Measurements from ENCODE around the gene ATP10B. TPM values are rescaled to one million over a fixed set of nuclear protein-coding genes. Genes with fewer than 3 reads are reported as not detected.

The ATP10B gene
- total RNA-seq, 1 donor from 2014 or later, result not detected

DNA sequence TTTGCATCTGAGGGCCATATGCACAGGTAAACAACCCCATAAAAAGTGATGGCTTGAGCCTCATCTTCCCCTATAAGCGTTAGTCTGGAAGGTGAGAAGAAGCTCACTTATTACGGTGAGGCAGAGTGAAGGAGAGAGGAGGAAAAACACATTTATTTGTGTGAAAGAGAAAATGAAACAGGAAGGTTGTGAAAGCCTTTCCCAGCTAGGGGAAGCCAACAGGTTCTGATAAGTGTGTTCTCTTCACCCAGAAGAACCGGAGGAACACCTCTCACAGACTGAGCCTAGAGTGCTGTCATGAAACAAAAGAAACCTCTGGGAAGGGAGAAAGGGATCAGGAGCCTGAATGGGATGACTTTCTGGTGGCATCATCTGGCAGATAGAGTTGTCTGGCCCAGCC lies 237.9 kb downstream of the ATP10B start:
- no peak overlapping the region for H3K4me3 Mint-ChIP-seq
- no peaks in the 10 kb centered on the region for H3K36me3 Mint-ChIP-seq (ENCODE audit: low read depth)
- H3K9me3 Mint-ChIP-seq, result no peaks in the 10 kb centered on the region
- DNase-seq, result no peak
- no peaks in the 10 kb centered on the region for H3K27me3 Mint-ChIP-seq
- H3K4me1 Mint-ChIP-seq, result no peaks in the 10 kb centered on the region
- intact Hi-C loops (cut with micrococcal nuclease), result no loop called here
- H3K27ac Mint-ChIP-seq, result no peak overlapping the region

DNA sequence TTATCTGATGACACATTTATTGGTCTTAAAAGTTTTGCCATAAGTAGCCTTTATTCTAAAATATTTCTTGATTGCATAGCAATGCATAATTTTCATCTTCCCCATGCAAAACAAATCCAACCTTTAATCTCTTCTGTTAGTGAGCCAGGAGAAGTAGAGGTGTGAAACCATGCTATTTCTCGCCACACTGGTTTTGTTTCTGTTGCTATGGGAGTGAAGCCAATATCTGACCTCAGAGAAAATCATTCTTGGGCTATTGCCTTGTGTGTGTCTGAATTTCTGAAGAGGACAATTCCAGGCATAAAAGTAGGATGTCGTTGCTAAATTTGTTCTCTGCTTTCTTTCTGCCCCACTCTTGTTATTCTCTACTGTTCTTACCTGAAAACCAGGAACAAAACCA lies 246.7 kb downstream of the ATP10B start:
- Mint-ChIP-seq H3K9me3 (peaks cover 8% of the 10 kb centered on the region), H3K4me3 (no peak overlapping the region), H3K27ac (no peak overlapping the region), H3K27me3 (no peaks in the 10 kb centered on the region), H3K36me3 (ENCODE audit: low read depth) (no peaks in the 10 kb centered on the region), H3K4me1 (no peaks in the 10 kb centered on the region)
- intact Hi-C loops (cut with micrococcal nuclease), result no loop called here
- DNase-seq, result no peak

DNA sequence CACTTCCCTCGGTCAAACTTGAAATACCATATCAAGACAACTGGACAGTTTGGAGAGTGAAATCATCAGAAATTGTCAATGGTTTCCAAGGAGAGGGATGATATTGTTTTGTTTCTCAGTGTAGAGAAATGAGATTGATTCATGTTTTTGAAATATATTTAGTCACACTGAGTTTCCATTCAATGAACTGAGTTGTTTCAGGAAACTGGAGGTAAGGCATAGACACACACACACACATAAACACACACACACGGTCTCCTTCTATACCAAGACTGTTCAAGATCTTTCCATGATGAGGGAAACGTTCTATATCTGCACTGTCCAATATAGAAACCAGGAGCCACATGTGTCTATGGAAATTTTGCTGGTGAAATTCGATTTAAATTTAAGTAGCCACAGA lies 247.5 kb downstream of the ATP10B start:
- intact Hi-C loops (cut with micrococcal nuclease), result loop anchor here (5.0 kb wide), 1 partner anchor 57 kb away; no protein-coding TSS in a partner anchor
- H3K4me1 Mint-ChIP-seq, result no peaks in the 10 kb centered on the region
- no peak for DNase-seq
- H3K4me3 Mint-ChIP-seq, result no peak overlapping the region
- H3K27me3 Mint-ChIP-seq, result no peaks in the 10 kb centered on the region
- H3K27ac Mint-ChIP-seq, result peak overlapping the region; percentile 3
- H3K9me3 Mint-ChIP-seq, result peaks cover 8% of the 10 kb centered on the region
- H3K36me3 Mint-ChIP-seq (ENCODE audit: low read depth), result no peaks in the 10 kb centered on the region

DNA sequence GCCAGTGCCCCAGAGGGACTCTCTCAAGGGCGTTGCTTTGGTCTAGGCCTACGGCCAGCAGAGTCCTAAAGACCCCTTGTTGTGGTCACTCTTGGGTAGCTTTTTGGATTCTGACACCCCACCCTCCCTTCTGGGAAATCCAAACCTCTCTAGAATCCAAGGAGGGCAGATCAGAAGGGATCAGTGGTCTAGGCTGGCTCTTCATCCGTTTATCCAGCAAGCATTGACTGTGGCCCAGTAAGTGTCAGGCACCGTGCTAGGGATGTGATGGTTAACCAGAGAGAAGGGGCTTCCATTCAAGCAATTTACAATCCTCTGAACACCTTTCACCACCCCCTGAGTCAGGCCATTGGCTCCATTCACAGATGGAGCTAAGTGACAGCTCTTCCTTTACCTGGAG lies 249.3 kb downstream of the ATP10B start:
- no peak for DNase-seq
- Mint-ChIP-seq H3K4me1 (no peaks in the 10 kb centered on the region), H3K4me3 (no peak overlapping the region), H3K9me3 (peaks cover 5% of the 10 kb centered on the region), H3K36me3 (ENCODE audit: low read depth) (no peaks in the 10 kb centered on the region), H3K27ac (no peak overlapping the region), H3K27me3 (no peaks in the 10 kb centered on the region)
- intact Hi-C loops (cut with micrococcal nuclease), result loop anchor here (5.0 kb wide), 1 partner anchor 55 kb away; no protein-coding TSS in a partner anchor

DNA sequence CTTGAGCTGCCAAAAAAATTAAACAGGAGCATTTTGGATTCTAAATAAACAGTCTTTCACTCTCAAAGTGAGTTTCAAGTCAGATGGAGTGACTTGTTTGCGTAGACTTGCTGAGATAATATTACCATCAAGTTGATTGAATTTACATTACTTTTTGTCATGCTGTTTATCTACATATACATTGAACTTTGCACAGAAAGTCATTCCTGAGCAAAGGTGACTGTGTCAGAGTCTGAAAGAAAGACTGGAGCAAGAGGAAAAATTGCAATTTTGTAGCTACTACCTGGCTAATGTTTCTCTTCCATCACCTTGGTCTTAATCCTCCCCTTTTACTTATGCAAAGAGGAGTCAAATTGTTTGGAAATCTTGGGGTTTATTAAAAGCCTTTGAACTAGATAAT lies 251.0 kb downstream of the ATP10B start:
- no peaks in the 10 kb centered on the region for H3K4me1 Mint-ChIP-seq
- peaks cover 5% of the 10 kb centered on the region for H3K9me3 Mint-ChIP-seq
- no peak for DNase-seq
- no peaks in the 10 kb centered on the region for H3K27me3 Mint-ChIP-seq
- H3K36me3 Mint-ChIP-seq (ENCODE audit: low read depth), result no peaks in the 10 kb centered on the region
- no peak overlapping the region for H3K4me3 Mint-ChIP-seq
- intact Hi-C loops (cut with micrococcal nuclease), result loop anchor here (5.0 kb wide), 1 partner anchor 54 kb away; no protein-coding TSS in a partner anchor
- no peak overlapping the region for H3K27ac Mint-ChIP-seq

DNA sequence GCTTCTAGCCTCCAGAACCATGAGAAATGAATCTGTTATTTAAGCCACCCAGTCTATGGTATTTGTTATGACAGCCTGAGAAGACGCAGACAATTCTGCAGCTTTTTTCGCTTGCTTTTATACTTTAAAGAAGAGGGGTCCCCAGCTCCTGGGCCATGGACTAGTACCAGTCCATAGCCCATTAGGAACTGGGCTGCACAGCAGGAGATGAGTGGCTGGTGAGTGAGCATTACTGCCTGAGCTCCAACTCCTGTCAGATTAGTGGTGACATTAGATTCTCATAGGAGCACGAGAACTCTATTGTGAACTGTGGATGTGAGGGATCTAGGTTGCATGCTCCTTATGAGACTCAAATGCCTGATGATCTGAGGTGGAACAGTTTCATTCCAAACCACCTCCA lies 278.7 kb downstream of the ATP10B start:
- H3K9me3 Mint-ChIP-seq, result no peaks in the 10 kb centered on the region
- H3K27me3 Mint-ChIP-seq, result peaks cover 13% of the 10 kb centered on the region
- intact Hi-C loops (cut with micrococcal nuclease), result no loop called here
- no peak overlapping the region for H3K27ac Mint-ChIP-seq
- no peak overlapping the region for H3K4me3 Mint-ChIP-seq
- no peaks in the 10 kb centered on the region for H3K4me1 Mint-ChIP-seq
- DNase-seq, result no peak
- H3K36me3 Mint-ChIP-seq (ENCODE audit: low read depth), result no peaks in the 10 kb centered on the region

DNA sequence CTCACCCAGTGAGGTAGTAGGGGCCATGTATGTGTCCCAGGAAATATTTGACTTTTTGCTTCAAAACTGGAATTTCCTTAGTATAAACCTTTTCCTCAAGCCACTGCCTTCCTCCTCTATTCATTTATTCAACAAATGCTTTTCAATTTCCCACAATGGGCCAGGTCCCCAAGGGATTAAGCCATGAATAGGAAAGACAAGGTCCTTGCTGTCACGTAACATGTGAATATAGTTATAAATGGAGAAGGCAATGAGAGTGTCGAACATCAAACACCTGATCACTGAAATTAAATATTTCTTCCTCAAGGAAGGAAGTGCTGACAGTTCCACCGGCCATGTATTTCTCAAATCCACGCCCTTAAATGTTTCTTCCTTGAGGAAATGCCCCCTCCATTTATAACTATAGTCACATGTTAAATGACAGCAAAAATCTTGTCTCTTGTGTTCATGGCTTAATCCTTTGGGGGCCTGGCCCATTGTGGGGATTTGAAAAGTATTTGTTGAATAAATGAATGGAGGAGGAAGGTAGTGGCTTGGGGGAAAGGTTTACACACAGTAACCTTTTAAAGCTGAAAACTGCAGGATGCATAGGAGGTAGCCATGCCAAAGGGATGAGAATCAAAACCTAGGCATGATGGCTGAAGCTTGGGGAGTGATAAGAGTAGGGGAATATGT lies 284.8 kb downstream of the ATP10B start:
- no peak for DNase-seq
- Mint-ChIP-seq H3K4me1 (no peaks in the 10 kb centered on the region), H3K27ac (no peak overlapping the region), H3K4me3 (no peak overlapping the region), H3K27me3 (peaks cover 11% of the 10 kb centered on the region), H3K36me3 (ENCODE audit: low read depth) (no peaks in the 10 kb centered on the region), H3K9me3 (no peaks in the 10 kb centered on the region)
- intact Hi-C loops (cut with micrococcal nuclease), result no loop called here

DNA sequence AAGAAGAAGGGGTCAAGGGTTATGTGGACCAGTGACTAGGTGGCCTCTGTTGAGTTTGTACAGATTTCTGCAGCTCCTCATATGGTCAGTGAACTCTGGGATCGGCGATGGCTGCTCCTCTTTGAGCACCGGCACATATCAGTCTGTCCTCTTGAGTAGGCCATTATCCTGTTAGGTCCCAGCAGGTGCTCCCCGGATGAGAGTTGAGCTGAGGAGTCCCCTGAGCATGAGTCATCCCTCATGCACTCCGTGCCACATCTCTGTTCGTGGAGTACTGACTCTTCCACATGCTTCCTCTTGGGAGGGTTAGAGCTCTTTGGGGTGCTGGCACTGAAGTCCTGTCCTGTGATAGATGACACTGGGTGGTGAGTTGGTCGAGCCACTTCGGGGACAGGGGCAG lies 286.6 kb downstream of the ATP10B start:
- no peak for DNase-seq
- intact Hi-C loops (cut with micrococcal nuclease), result no loop called here
- Mint-ChIP-seq H3K27ac (no peak overlapping the region), H3K9me3 (no peaks in the 10 kb centered on the region), H3K36me3 (ENCODE audit: low read depth) (no peaks in the 10 kb centered on the region), H3K4me3 (no peak overlapping the region), H3K27me3 (peaks cover 5% of the 10 kb centered on the region), H3K4me1 (no peaks in the 10 kb centered on the region)

DNA sequence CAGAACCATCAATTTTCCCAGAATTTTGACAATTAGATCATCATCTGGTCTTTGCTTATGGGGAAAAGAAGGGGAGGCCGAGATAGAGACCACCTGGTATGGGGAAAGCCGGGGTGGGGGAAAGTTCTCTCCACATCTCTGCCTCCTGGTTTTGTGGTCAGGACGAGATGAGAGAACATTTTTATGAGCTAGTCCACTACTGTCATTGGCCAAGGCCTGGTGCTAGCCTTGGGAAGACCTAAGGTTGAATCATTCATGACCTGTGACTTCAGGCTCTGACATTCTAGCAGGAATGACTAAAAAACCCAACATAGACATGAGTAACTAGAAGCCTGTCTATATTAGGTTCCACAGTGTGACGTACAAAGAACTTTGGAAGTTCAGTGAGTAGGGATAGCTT lies 295.2 kb downstream of the ATP10B start:
- Mint-ChIP-seq H3K27ac (no peak overlapping the region), H3K27me3 (no peaks in the 10 kb centered on the region), H3K4me3 (no peak overlapping the region), H3K9me3 (no peaks in the 10 kb centered on the region), H3K4me1 (no peaks in the 10 kb centered on the region), H3K36me3 (ENCODE audit: low read depth) (no peaks in the 10 kb centered on the region)
- no peak for DNase-seq
- intact Hi-C loops (cut with micrococcal nuclease), result no loop called here

DNA sequence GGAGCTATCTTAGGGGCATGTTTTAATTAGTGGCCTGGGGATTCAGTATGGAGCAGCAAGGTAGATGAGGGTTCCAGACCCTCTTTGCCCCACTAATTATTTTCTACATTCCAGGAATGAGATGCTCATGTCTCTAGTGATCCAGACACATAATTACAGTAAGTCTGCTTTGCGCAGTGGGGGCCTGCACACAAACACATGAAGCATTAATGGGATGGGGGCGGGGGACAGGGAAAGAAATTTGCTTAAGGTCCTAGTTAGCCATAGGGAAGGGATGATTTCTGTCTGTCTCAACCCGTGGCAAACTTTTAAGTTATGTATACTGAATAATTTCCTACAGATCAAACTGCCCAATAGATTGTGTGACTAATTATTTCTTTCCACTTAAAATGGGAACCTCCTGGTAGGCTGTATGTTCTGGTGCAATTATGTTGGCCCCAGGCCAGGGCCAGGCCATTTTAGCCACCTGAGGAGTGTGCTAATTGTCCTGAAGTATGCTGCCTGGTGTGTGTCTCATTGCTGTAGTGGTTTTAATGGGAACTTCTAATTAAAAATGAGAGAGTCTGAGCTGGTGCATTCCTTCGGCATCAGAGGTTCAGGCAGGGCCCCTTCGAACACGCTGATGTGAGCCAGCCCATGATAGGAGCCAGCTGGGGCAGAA lies 295.9 kb downstream of the ATP10B start:
- Mint-ChIP-seq H3K4me3 (no peak overlapping the region), H3K27ac (no peak overlapping the region), H3K4me1 (no peaks in the 10 kb centered on the region), H3K36me3 (ENCODE audit: low read depth) (no peaks in the 10 kb centered on the region), H3K27me3 (no peaks in the 10 kb centered on the region), H3K9me3 (no peaks in the 10 kb centered on the region)
- intact Hi-C loops (cut with micrococcal nuclease), result no loop called here
- no peak for DNase-seq

DNA sequence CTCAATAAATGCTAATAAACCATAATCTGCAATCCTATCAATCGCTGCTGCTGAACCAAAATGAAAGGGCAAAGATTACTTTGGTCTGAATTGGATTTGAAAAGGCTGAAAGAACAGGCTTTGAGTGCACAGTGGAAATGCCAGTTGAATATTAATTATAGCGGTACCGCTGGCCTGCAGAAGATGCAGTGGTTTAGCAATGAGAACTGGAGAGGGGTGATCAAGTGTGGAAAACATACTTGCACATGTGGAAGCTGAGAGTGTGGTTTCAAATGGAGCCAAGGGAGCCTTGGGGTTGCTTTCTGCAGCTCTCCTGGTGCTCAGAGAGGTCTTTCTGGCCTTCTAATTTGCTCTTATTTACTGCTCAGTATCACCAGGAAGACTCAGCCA lies 296.4 kb downstream of the ATP10B start:
- intact Hi-C loops (cut with micrococcal nuclease), result no loop called here
- no peaks in the 10 kb centered on the region for H3K9me3 Mint-ChIP-seq
- H3K27me3 Mint-ChIP-seq, result no peaks in the 10 kb centered on the region
- H3K27ac Mint-ChIP-seq, result no peak overlapping the region
- no peak for DNase-seq
- no peaks in the 10 kb centered on the region for H3K36me3 Mint-ChIP-seq (ENCODE audit: low read depth)
- no peaks in the 10 kb centered on the region for H3K4me1 Mint-ChIP-seq
- no peak overlapping the region for H3K4me3 Mint-ChIP-seq

DNA sequence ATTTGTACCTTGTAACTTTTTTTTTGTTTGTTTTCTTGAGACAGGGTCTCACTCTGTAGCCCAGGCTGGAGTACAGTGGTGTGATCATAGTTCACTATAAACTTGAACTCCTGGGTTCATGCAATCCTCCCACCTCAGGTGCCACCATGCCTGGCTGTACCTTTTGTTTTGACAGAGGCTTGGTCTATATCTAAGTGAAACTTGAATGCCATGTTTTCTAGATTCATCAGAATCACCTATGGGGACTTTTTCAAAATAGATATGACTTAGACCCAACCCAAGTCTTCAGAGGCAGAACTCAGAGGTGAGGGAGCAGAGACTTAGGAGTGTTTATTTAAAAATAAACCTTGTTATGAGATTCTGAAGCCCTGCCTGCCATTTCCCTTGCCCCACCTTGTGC lies 301.9 kb downstream of the ATP10B start:
- no peaks in the 10 kb centered on the region for H3K27me3 Mint-ChIP-seq
- peaks cover 10% of the 10 kb centered on the region for H3K4me1 Mint-ChIP-seq
- no peak overlapping the region for H3K27ac Mint-ChIP-seq
- H3K36me3 Mint-ChIP-seq (ENCODE audit: low read depth), result no peaks in the 10 kb centered on the region
- intact Hi-C loops (cut with micrococcal nuclease), result no loop called here
- DNase-seq, result no peak
- H3K4me3 Mint-ChIP-seq, result no peak overlapping the region
- peaks cover 10% of the 10 kb centered on the region for H3K9me3 Mint-ChIP-seq

DNA sequence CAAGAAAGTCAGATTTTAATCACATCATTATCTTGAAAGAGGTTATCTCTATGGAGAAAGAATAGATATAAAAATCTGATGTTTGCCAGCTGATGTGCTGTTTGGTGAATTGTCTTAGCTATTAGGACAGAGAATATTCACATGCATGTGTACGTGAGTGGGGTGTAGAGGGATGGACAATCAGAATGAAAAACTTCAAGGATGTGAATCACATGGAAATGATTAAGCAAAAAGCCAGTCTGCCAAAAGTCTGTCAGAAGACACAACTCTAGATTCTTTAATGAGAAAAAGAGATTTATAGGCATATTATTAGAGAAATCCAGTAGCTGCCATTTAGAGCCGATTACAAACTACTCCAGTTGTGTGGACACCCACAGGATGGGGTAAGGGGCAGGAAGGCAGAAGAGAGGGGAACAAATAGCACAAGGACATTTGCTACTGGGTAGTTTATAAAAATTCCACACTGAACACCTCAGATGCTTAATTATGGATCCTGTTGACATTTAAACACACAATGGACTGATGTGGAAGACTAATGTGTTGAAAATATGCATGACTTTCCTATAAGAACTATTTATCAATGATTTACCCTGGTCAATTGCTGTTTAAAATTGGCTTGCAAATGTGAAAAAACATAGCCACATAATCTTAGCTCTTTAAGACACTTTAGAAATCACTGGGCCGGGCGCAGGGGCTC lies 302.9 kb downstream of the ATP10B start:
- H3K4me3 Mint-ChIP-seq, result no peak overlapping the region
- intact Hi-C loops (cut with micrococcal nuclease), result loop anchor here (5.0 kb wide), 1 partner anchor 53 kb away; no protein-coding TSS in a partner anchor
- peaks cover 10% of the 10 kb centered on the region for H3K4me1 Mint-ChIP-seq
- H3K27ac Mint-ChIP-seq, result no peak overlapping the region
- H3K36me3 Mint-ChIP-seq (ENCODE audit: low read depth), result no peaks in the 10 kb centered on the region
- DNase-seq, result no peak
- H3K9me3 Mint-ChIP-seq, result peaks cover 10% of the 10 kb centered on the region
- no peaks in the 10 kb centered on the region for H3K27me3 Mint-ChIP-seq

DNA sequence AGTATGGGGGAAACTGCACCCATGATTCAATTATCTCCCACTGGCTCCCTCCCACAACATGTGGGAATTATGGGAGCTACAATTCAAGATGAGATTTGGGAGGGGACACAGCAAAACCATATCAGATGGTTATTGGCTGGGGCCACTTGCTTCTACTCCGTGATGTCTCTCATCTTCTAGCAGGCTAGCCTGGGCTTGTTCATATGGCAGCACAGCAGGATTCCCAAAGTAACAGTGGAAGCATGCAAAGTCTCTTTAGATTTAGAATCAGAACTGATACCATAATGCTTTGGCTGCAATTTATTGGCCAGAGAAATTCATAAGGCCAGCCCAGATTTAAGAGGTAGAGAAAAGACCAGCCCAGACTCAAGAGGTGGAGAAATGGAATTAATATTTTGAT lies 304.1 kb downstream of the ATP10B start:
- Mint-ChIP-seq H3K36me3 (ENCODE audit: low read depth) (no peaks in the 10 kb centered on the region), H3K27me3 (no peaks in the 10 kb centered on the region), H3K27ac (no peak overlapping the region), H3K4me3 (no peak overlapping the region), H3K4me1 (peaks cover 13% of the 10 kb centered on the region), H3K9me3 (peaks cover 13% of the 10 kb centered on the region)
- no peak for DNase-seq
- intact Hi-C loops (cut with micrococcal nuclease), result loop anchor here (5.0 kb wide), 1 partner anchor 54 kb away; no protein-coding TSS in a partner anchor
